OCI-LY3 (cell line): ENCODE data around the gene ZBTB44.
A peak's percentile ranks its signal among the peaks of the same experiment; 100 is the strongest.

ENCODE experiments used
- H2AFZ ChIP-seq: fragments of 200-600, 300-600 bp; shearing (Covaris generic); 2 replicates; pipeline ENCODE4 v1.6.0; 2014; ENCODE audit warnings: antibody characterized with exemption, low read depth, low read length
- H3K27ac ChIP-seq: fragments of 200-600, 300-600 bp; sonication (generic); 2 replicates; pipeline ENCODE4 v1.5.1; 2014; ENCODE audit warnings: mild to moderate bottlenecking, low read length, moderate library complexity, mixed read lengths
- H3K27me3 ChIP-seq: fragments of 200-600, 300-600 bp; sonication (generic); 2 replicates; pipeline ENCODE4 v1.6.1; 2014; ENCODE audit warnings: low read depth, low read length, mixed read lengths
- H3K36me3 ChIP-seq: fragments of 200-600, 300-600 bp; sonication (generic); replicated peaks from 2 replicates; pipeline ENCODE3; 2014; ENCODE audit warnings: low read depth, low read length, mixed read lengths
- H3K4me1 ChIP-seq: fragments of 300-600, 200-600 bp; sonication (generic); 2 replicates; pipeline ENCODE4 v1.6.1; 2014; ENCODE audit warnings: low read length, mixed read lengths
- H3K4me2 ChIP-seq: fragments of 200-600, 300-600 bp; sonication (generic); 2 replicates; pipeline ENCODE4 v1.6.1; 2014; ENCODE audit warnings: low read length, mixed read lengths
- H3K4me3 ChIP-seq: fragments of 300-600, 200-600 bp; sonication (generic); 2 replicates; pipeline ENCODE4 v1.5.1; 2014; ENCODE audit warnings: antibody characterized with exemption, mild to moderate bottlenecking, low read length, moderate library complexity
- H3K79me2 ChIP-seq: fragments of 300-600, 200-600 bp; shearing (Covaris generic); 2 replicates; pipeline ENCODE4 v1.6.1; 2014; ENCODE audit warnings: mild to moderate bottlenecking, low read length, mixed read lengths
- H3K9ac ChIP-seq: fragments of 300-600, 200-600 bp; shearing (Covaris generic); 2 replicates; pipeline ENCODE4 v1.6.0; 2014; ENCODE audit warnings: mild to moderate bottlenecking, low read length, moderate library complexity
- H3K9me3 ChIP-seq: fragments of 200-600, 300-600 bp; shearing (Covaris generic); 2 replicates; pipeline ENCODE4 v1.6.1; 2014; ENCODE audit warnings: low read length, mixed read lengths; ENCODE audit not compliant: insufficient read depth
- H4K20me1 ChIP-seq: fragments of 200-600, 300-600 bp; sonication (generic); 2 replicates; pipeline ENCODE4 v1.6.1; 2016; ENCODE audit warnings: low read length, mixed read lengths; ENCODE audit not compliant: insufficient read depth
- CTCF ChIP-seq: fragments of 200-600, 300-600 bp; sonication (generic); IDR thresholded peaks from 2 replicates; pipeline ENCODE4 v1.5.1; 2014; ENCODE audit warnings: antibody characterized with exemption, low read length, low read depth
- EZH2phosphoT487 ChIP-seq: fragments of 200-600 bp; shearing (Covaris generic); IDR thresholded peaks from 2 replicates; pipeline ENCODE4 v1.6.1; 2018; ENCODE audit warnings: antibody characterized with exemption, mixed run types, low read depth

The ZBTB44 gene

DNA sequence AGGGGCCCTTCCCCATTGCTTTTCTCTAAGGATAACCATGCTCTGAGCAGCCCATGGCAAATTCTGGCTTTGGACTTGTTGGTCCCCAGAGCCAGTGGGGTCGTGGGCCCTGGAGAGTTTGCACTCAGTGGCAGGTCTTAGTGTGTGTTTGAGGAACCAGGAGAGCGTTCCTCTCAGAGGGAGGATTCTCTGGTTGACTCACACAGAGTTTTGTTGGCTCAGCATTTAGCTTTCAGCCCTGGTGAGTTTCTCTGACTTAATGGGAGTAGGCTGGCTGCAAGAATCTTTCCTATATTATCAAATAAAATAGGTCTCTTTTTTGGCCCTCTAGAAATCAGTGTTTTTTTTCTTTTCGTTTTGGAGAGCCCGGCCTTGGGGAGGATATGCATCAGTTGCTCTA, 134.2 kb downstream of the ZBTB44 start:
- Histone ChIP-seq H3K9me3 (no peaks in the 10 kb centered on the region), H3K9ac (peak overlapping the region; percentile 55), H3K79me2 (peaks cover 80% of the 10 kb centered on the region), H3K36me3 (peaks cover 4% of the 10 kb centered on the region), H3K4me3 (peak overlapping the region; percentile 73), H3K4me2 (peak overlapping the region; percentile 96), H3K4me1 (peaks cover 49% of the 10 kb centered on the region), H2AFZ (no peak overlapping the region), H4K20me1 (peaks cover 33% of the 10 kb centered on the region), H3K27me3 (no peaks in the 10 kb centered on the region), H3K27ac (peak overlapping the region; percentile 83)
- no peak for TF ChIP-seq CTCF
- no peak for TF ChIP-seq EZH2phosphoT487

DNA sequence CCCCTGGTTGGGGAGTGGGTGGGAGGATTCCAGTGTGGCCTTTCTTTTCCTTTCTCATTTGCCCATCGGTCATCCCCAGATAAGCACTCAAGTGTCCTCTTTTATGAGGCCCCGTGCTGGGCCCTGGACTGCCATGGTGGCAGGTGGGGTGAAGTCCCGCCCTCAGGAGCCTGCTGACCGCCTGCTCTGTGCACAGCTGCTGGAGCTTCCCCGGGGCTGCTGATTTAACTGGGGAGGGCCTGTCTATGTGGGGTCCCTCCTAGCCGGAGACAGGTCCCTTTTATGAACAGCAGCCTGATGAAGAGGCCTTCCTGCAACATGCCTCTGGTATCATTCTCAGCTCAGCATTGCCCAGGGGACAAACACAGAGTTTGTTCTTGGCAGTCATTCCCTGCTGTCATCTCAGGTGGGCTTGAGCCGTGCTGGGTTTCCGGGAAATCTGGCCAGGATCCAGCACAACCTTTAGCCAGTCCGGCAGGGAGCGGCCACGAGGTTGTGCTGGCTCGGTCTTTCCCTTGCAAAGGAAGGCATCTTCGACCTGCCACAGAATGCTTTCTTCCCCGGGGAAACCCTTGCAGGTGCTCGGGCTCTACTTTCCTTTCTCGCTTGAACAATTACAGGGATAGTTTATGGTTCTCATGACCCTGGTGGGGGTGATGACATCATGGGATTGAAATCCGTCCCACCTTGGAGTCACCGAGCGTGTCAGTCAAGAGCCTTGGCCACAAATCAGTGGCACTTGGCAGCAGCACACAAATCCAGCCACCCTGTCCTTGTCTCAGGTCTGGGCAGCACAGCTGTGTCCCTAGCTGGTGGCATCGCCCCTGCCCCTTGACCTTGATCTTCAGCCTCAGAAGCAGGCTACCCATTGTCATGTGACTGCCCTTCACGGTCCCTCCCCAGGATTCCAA, 135.1 kb downstream of the ZBTB44 start:
- peaks cover 49% of the 10 kb centered on the region for H3K4me1 ChIP-seq
- H3K27ac ChIP-seq: peak overlapping the region; percentile 83
- H3K9me3 ChIP-seq: peaks cover 6% of the 10 kb centered on the region; the same call in 1 of the 2 replicates
- TF ChIP-seq EZH2phosphoT487 (no peak), CTCF (no peak)
- peak overlapping the region; percentile 73 for H3K4me3 ChIP-seq
- peak overlapping the region; percentile 52; the same call in 1 of the 2 replicates for H3K9ac ChIP-seq
- no peaks in the 10 kb centered on the region for H3K27me3 ChIP-seq
- H3K79me2 ChIP-seq: peaks cover 84% of the 10 kb centered on the region
- peaks cover 38% of the 10 kb centered on the region for H4K20me1 ChIP-seq
- peaks cover 9% of the 10 kb centered on the region for H3K36me3 ChIP-seq
- H3K4me2 ChIP-seq: peak overlapping the region; percentile 96
- no peak overlapping the region for H2AFZ ChIP-seq

DNA sequence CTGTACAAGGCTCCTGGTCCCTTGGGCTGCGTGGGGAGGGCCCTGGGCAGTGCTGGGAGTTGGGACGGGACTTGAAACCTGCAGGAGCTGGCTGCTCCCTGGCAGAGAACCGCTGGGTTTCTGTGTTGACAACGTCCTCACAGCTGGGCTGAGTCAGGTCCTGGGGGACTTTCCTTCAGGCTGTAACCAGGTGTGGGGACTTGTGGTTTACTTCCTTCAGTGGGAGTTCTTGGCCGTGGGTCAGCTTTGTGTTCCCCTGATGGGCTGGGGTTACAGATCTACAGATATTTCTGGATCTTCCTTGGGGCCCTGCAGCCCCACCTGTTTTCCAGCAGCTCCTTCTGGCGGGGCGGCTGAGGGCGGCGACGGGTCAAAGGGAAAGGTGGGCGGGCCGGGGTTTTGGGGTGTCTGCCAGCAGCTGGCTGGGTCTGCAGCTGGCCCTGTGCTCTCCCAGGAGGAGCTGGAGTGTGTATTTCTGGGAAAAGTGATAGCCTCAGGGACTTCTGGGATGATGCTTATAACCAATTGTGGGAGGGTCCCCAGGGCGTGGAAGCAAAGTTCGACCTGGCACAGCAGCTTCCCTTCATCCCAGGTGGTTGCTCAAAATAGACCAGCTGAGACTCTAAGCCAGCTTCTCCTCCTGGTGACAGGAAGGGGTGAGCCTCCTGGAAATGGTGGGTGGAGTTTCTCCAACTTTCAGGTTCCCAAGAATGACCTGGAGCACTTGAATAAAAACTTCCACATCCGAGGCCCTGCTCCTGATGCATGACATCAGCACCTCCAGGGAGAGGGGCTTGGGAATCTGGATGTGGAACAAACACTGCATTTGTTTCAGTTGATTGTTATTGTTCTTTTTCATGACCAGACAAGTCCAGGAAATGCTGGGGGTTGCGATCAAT, 136.0 kb downstream of the ZBTB44 start:
- Histone ChIP-seq H3K79me2 (peaks cover 82% of the 10 kb centered on the region), H3K4me1 (peaks cover 49% of the 10 kb centered on the region), H2AFZ (no peak overlapping the region), H3K27ac (no peak overlapping the region), H3K4me3 (no peak overlapping the region), H3K36me3 (peaks cover 19% of the 10 kb centered on the region), H3K9me3 (peaks cover 8% of the 10 kb centered on the region; the same call in 1 of the 2 replicates), H3K4me2 (peak overlapping the region; percentile 96), H3K27me3 (no peaks in the 10 kb centered on the region), H4K20me1 (peaks cover 40% of the 10 kb centered on the region), H3K9ac (no peak overlapping the region)
- no peak for TF ChIP-seq EZH2phosphoT487
- TF ChIP-seq CTCF: no peak
